ENCODE measurements around the gene REM1.

GRCh38 chr20:31474097-31474436 lies 1.0 kb upstream of the REM1 start:
- TF ChIP-seq POLR2AphosphoS5 (IDR thresholded peaks at IDR 0.05; ENCODE audit: low read depth, low read length) (no peak), REST (IDR thresholded peaks at IDR 0.05; ENCODE audit: insufficient read depth in 1 of 2, low read depth in 2 of 2, low read length in 2 of 2) (no peak), TAF1 (IDR thresholded peaks at IDR 0.05; ENCODE audit: borderline replicate concordance, insufficient read depth, low read length) (no peak)

Data from PFSK-1 (cell line).